Natural killer cell (primary cell): Measurements from ENCODE around the gene RIPOR1. TPM values are rescaled to one million over a fixed set of nuclear protein-coding genes. Genes with fewer than 3 reads are reported as not detected.

Experiments
- ATAC-seq, 3 donors: fragments of 150-1000 bp in 2 of 3; fragments of 200-7000 bp in 1 of 3; cut with Tn5 transposase; 1 replicate in 1 of 3; 2 replicates in 2 of 3; pipeline ENCODE4 v1.10.0; 2021; ENCODE audit warnings: mild to moderate bottlenecking in 2 of 3, moderate library complexity in 2 of 3
- DNase-seq, 2 donors: peaks; one replicate each; pipeline versions ENCODE4 v3.0.0 to v3.0.0-alpha.2; 2013 to 2021; ENCODE audit warnings: mixed read lengths in 1 of 2
- H3K27ac ChIP-seq: one replicate; pipeline ENCODE4 v1.5.1; 2013; ENCODE audit warnings: mild to moderate bottlenecking, low read length
- H3K27me3 ChIP-seq: one replicate; pipeline ENCODE4 v1.6.1; 2013; ENCODE audit warnings: low read length; ENCODE audit not compliant: control insufficient read depth, insufficient read depth
- H3K36me3 ChIP-seq: one replicate; pipeline ENCODE4 v1.6.1; 2013; ENCODE audit warnings: low read length; ENCODE audit not compliant: control insufficient read depth, insufficient read depth
- H3K4me1 ChIP-seq: one replicate; pipeline ENCODE4 v1.6.1; 2013; ENCODE audit warnings: low read length; ENCODE audit not compliant: control insufficient read depth, insufficient read depth
- H3K4me3 ChIP-seq: one replicate; pipeline ENCODE4 v1.5.1; 2013; ENCODE audit warnings: low read length
- H3K9me3 ChIP-seq: one replicate; pipeline ENCODE4 v1.6.1; 2013; ENCODE audit warnings: low read length; ENCODE audit not compliant: control insufficient read depth, insufficient read depth
- H3K27ac Mint-ChIP-seq, 2 donors: one replicate each; pipeline ENCODE4 v1.8.0; 2022; ENCODE audit warnings: mild to moderate bottlenecking in 2 of 2, mixed read lengths in 2 of 2, moderate library complexity in 1 of 2
- H3K27me3 Mint-ChIP-seq, 2 donors: one replicate each; pipeline ENCODE4 v1.8.0; 2022; ENCODE audit warnings: low read depth in 2 of 2, mixed read lengths in 2 of 2
- H3K36me3 Mint-ChIP-seq: one replicate; pipeline ENCODE4 v1.8.0; 2022; ENCODE audit warnings: mixed read lengths
- H3K4me1 Mint-ChIP-seq, 2 donors: one replicate each; pipeline ENCODE4 v1.8.0; 2022; ENCODE audit warnings: mixed read lengths in 2 of 2
- H3K4me3 Mint-ChIP-seq: one replicate; pipeline ENCODE4 v1.8.0; 2022; ENCODE audit warnings: mild to moderate bottlenecking, moderate library complexity, mixed read lengths
- H3K9me3 Mint-ChIP-seq, 2 donors: one replicate each; pipeline ENCODE4 v1.8.0; 2022; ENCODE audit warnings: mixed read lengths in 2 of 2
- WGBS: methylation state at CpG from one replicate; pipeline ENCODE4 v1.1.7; 2013; ENCODE audit warnings: missing lambda C conversion rate; ENCODE audit not compliant: insufficient coverage; 5-methylcytosine and 5-hydroxymethylcytosine counted together
- intact Hi-C: fragments of 100-400 bp; cut with micrococcal nuclease; formaldehyde crosslinking; loops from one replicate; pipeline ENCODE4 v1.14.2; 2022
- total RNA-seq, 4 donors: library from RNA; stranded (reverse); fragments of 120-200 nt in 1 of 4; gene quantifications; one replicate each; pipeline versions ENCODE4 v1.2.3 to v1.2.4, GENCODE V29; 2013 to 2022
- TF ChIP-seq, protein P1 (sequence below): fragments of 200-600 bp; IDR thresholded peaks from one replicate; pipeline ENCODE4 v1.8.0; 2022; ENCODE audit warnings: antibody characterized with exemption

Gene RIPOR1
- total RNA-seq, 3 donors from 2014 or later (not counting 1 experiment from before 2014, with no cell fraction given), result 68.2 to 118 (median 74.8) TPM

DNA sequence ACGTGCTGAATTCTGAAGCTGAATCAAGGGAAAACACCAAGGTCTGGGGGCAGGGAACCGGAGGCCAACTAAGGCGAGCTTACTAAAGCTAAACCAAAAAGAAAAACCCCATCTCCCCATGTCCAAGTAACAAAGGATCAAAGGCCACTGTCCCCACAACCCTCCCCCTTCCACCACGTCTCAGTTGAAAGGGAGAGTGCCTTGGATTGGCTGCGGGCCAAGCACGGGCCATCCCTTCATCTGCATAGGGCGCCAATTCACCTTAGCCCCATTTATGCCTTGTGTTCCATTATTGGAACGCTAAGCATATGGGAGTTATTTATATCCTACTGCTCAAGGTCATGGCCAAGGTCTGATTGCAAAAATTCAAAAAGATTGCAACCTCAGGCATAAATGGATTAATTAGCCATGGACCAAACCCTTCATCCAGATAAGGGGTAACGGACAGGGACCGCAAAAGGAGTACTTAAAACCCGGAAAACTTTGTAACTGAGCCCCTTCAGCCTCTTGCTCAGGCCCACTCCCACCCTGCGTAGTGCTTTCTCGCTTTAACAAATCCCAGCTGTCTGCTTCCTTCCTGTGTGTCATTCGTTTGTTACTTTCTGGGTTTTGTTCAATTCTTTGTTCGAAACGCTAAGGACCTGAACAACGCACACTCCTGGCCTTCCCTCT lies 46.9 kb upstream of the RIPOR1 start:
- Mint-ChIP-seq H3K4me1 (peaks cover 32 to 55% of the 10 kb centered on the region in 2 donors), H3K27me3 (no peaks in the 10 kb centered on the region), H3K27ac (peak overlapping the region; percentile 100), H3K36me3 (no peaks in the 10 kb centered on the region), H3K9me3 (no peaks in the 10 kb centered on the region), H3K4me3 (peak overlapping the region; percentile 100)
- no peaks in the 10 kb centered on the region for H3K9me3 ChIP-seq
- peaks cover 9% of the 10 kb centered on the region for H3K36me3 ChIP-seq
- H3K27me3 ChIP-seq, result no peaks in the 10 kb centered on the region
- TF ChIP-seq, protein P1, sequence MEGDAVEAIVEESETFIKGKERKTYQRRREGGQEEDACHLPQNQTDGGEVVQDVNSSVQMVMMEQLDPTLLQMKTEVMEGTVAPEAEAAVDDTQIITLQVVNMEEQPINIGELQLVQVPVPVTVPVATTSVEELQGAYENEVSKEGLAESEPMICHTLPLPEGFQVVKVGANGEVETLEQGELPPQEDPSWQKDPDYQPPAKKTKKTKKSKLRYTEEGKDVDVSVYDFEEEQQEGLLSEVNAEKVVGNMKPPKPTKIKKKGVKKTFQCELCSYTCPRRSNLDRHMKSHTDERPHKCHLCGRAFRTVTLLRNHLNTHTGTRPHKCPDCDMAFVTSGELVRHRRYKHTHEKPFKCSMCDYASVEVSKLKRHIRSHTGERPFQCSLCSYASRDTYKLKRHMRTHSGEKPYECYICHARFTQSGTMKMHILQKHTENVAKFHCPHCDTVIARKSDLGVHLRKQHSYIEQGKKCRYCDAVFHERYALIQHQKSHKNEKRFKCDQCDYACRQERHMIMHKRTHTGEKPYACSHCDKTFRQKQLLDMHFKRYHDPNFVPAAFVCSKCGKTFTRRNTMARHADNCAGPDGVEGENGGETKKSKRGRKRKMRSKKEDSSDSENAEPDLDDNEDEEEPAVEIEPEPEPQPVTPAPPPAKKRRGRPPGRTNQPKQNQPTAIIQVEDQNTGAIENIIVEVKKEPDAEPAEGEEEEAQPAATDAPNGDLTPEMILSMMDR, result no peak
- H3K4me3 ChIP-seq, result peak overlapping the region; percentile 87
- ATAC-seq, result peak in 2 of 3 donors; percentile 4
- H3K27ac ChIP-seq, result peak overlapping the region; percentile 77
- intact Hi-C loops, result loop anchor here (1.0 to 5.0 kb wide), 4 partner anchors 13 to 456 kb away; partner anchors contain the start of genes CTCF and PSMB10
- peaks cover 42% of the 10 kb centered on the region for H3K4me1 ChIP-seq
- peak in 1 of 2 donors; percentile 70 for DNase-seq
- WGBS, result under 1% methylated on average over 15 of the region's 17 CpGs

DNA sequence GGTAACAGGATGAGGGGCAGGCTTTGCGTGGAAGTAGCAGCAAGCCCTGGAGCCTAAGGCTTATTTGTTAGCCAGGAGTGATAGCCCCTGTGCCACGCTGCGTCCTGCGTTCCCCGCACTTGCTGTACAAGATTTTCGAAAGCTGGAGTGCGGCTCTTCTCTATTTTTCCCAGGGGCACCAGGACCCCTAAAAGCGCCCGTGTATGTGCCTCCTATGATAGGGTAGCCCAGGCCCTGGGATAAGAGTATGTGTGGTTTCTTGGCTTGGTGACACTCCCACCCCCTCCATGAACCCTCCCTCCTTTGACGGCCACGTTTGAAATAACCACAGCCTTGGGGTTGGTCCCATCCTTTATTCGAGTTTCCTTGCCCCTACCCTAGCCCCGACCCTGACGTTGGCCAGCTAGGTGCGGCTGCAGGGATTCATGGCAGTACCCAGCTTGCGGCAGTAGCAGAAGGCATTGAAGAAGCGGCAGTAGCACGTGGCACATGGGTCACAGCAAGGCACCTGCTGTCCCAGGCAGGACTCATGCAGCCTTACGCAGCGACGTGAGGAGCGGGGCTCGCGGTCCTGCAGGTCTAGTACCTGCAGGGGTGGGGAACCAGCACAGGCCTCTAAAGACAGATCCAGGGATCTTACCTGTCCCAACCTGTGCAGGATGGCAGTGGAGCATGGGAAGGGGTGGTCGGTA lies 46.2 kb upstream of the RIPOR1 start:
- H3K27ac Mint-ChIP-seq, result peak overlapping the region; percentile 100
- no peaks in the 10 kb centered on the region for H3K27me3 ChIP-seq
- no peaks in the 10 kb centered on the region for H3K36me3 Mint-ChIP-seq
- intact Hi-C loops, result loop anchor here (5.0 kb wide), 2 partner anchors 40 to 455 kb away; partner anchors contain the start of gene PSMB10
- peak overlapping the region; percentile 77 for H3K27ac ChIP-seq
- H3K27me3 Mint-ChIP-seq, result no peaks in the 10 kb centered on the region
- DNase-seq (no peak), ATAC-seq (no peak)
- H3K9me3 ChIP-seq, result no peaks in the 10 kb centered on the region
- peak overlapping the region; percentile 100 for H3K4me3 Mint-ChIP-seq
- no peaks in the 10 kb centered on the region for H3K9me3 Mint-ChIP-seq
- TF ChIP-seq, protein P1, result no peak
- WGBS, result 66% methylated on average over 22 of the region's 25 CpGs
- H3K4me1 ChIP-seq, result peaks cover 42% of the 10 kb centered on the region
- peak overlapping the region; percentile 87 for H3K4me3 ChIP-seq
- H3K36me3 ChIP-seq, result peaks cover 9% of the 10 kb centered on the region
- peaks cover 32 to 52% of the 10 kb centered on the region in 2 donors for H3K4me1 Mint-ChIP-seq

DNA sequence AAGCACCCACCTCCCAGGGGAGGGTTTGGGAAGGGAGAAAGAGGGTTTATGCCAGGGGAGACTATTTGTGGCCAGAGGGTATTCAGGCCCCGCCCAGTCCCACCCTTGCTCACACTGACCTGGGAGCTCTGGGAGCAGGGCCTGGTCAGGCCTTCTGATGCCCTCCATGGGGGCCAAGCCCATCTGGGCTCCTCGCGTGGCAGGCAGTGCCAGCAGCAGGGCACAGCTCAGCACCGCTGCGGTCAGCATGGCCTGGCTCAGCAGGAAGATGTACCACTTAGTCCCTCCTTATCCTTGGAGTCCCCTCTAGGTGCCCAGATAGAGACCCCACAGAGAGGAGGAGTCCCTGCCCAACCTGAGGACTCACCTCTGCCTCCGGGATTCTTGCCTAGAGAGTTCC lies 45.5 kb upstream of the RIPOR1 start, which contains the start of gene AGRP:
TSS of gene AGRP (minus strand) at position 398 of the 400 bp plus-strand sequence. CDS start at position 249, 149 bp downstream.
- peak within 1 kb of the TSS; percentile 100 for H3K27ac Mint-ChIP-seq
- H3K36me3 Mint-ChIP-seq, result no peaks in the 10 kb centered on the region
- Histone ChIP-seq H3K27ac (peak within 1 kb of the TSS; percentile 77), H3K4me1 (peaks cover 42% of the 10 kb centered on the region), H3K4me3 (peak within 1 kb of the TSS; percentile 87), H3K27me3 (no peaks in the 10 kb centered on the region), H3K36me3 (peaks cover 9% of the 10 kb centered on the region), H3K9me3 (no peaks in the 10 kb centered on the region)
- peaks cover 25 to 44% of the 10 kb centered on the region in 2 donors for H3K4me1 Mint-ChIP-seq
- TF ChIP-seq, protein P1, result no peak
- WGBS, result 98% methylated on average over 6 of the region's 6 CpGs
- intact Hi-C loops, result loop anchor here (5.0 kb wide), 2 partner anchors 39 to 454 kb away; partner anchors contain the start of gene PSMB10
- no peak for ATAC-seq
- DNase-seq, result no peak
- no peaks in the 10 kb centered on the region for H3K9me3 Mint-ChIP-seq
- H3K4me3 Mint-ChIP-seq, result peak within 1 kb of the TSS; percentile 100
- no peaks in the 10 kb centered on the region for H3K27me3 Mint-ChIP-seq
